HepG2 (cell line): ENCODE data around the gene MBLAC1. TPM values are rescaled to one million over a fixed set of nuclear protein-coding genes. Genes with fewer than 3 reads are reported as not detected.

ENCODE experiments used
- ATF7 ChIP-seq, 2 experiments: fragments of 450-650 bp in 1 of 2; sonication (generic) in 1 of 2; formaldehyde crosslinking in 1 of 2; IDR thresholded peaks; 2 replicates each; pipeline versions ENCODE4 v1.4.0 to v1.6.1; 2016 to 2020; ENCODE audit warnings: antibody characterized with exemption in 1 of 2, mild to moderate bottlenecking in 1 of 2, missing genetic modification reagents in 1 of 2
- CENPX ChIP-seq: sonication (generic); formaldehyde crosslinking; IDR thresholded peaks from 2 replicates; pipeline ENCODE4 v1.9.0; 2021; ENCODE audit warnings: mild to moderate bottlenecking, missing genetic modification reagents, moderate library complexity
- DRAP1 ChIP-seq: IDR thresholded peaks from 2 replicates; pipeline ENCODE4 v1.6.1; 2016; ENCODE audit warnings: missing genetic modification reagents, missing compliant biosample characterization
- MTERF4 ChIP-seq: sonication (generic); formaldehyde crosslinking; IDR thresholded peaks from 2 replicates; pipeline ENCODE4 v1.8.0; 2023; ENCODE audit warnings: mild to moderate bottlenecking, missing genetic modification reagents
- POLR2A ChIP-seq, 2 experiments: IDR thresholded peaks; 2 replicates each; pipeline ENCODE4 v1.6.1; 2011; ENCODE audit warnings: low read depth in 2 of 2, low read length in 2 of 2, mild to moderate bottlenecking in 1 of 2, moderate library complexity in 1 of 2; ENCODE audit not compliant: insufficient read depth in 1 of 2
- SNRNP70 ChIP-seq: fragments of 200-400 bp; formaldehyde crosslinking; IDR thresholded peaks from 2 replicates; pipeline ENCODE4 v1.6.1; 2017; ENCODE audit warnings: mild to moderate bottlenecking, low read depth, low read length, moderate library complexity
- TBX3 ChIP-seq: fragments of 450-650 bp; IDR thresholded peaks from 2 replicates; pipeline ENCODE4 v1.6.1; 2017; ENCODE audit warnings: antibody characterized with exemption, mild to moderate bottlenecking, inconsistent platforms, borderline replicate concordance
- ZNF740 ChIP-seq: sonication (generic); formaldehyde crosslinking; IDR thresholded peaks from 2 replicates; pipeline ENCODE4 v1.4.0; 2020; ENCODE audit warnings: missing genetic modification reagents
- ZNF749 ChIP-seq: sonication (generic); formaldehyde crosslinking; IDR thresholded peaks from 2 replicates; pipeline ENCODE4 v1.8.0; 2022; ENCODE audit warnings: mild to moderate bottlenecking, missing genetic modification reagents, moderate library complexity, borderline replicate concordance
- polyA plus RNA-seq, 8 experiments: library from polyadenylated mRNA; depleted of rRNA in 3 of 8; stranded (reverse) in 7 of 8; unstranded in 1 of 8; fragments of >200 nt; fragmentation: Illumina TruSeq in 4 of 8; extraction: Trizol in 4 of 8; gene quantifications; 2 replicates each; pipeline versions ENCODE4 v1.2.1 to v1.2.3, GENCODE V29; 2011 to 2016; ENCODE audit warnings: low read depth in 4 of 8, missing spikeins in 1 of 8, mixed read lengths in 1 of 8; ENCODE audit not compliant: insufficient read depth in 1 of 8
- total RNA-seq, 5 experiments: library from RNA; depleted of rRNA; stranded (reverse); fragments of >200 nt; fragmentation: Illumina TruSeq; extraction: Trizol; gene quantifications; 2 replicates each; pipeline ENCODE4 v1.2.3, GENCODE V29; 2016; ENCODE audit warnings: low read depth in 1 of 5
- TF ChIP-seq, protein P1 (sequence below): IDR thresholded peaks from 2 replicates; pipeline ENCODE4 v1.6.1; 2012; ENCODE audit warnings: inconsistent platforms
- TF ChIP-seq, protein P2 (sequence below): sonication (generic); formaldehyde crosslinking; IDR thresholded peaks from 2 replicates; pipeline ENCODE4 v1.4.0; 2020; ENCODE audit warnings: missing genetic modification reagents
- TF ChIP-seq, protein P3 (sequence below): sonication (generic); formaldehyde crosslinking; IDR thresholded peaks from 2 replicates; pipeline ENCODE4 v1.5.1; 2020; ENCODE audit warnings: mild to moderate bottlenecking, missing genetic modification reagents, borderline replicate concordance
- TF ChIP-seq, protein P4 (sequence below): sonication (generic); formaldehyde crosslinking; IDR thresholded peaks from 2 replicates; pipeline ENCODE4 v1.8.1; 2023; ENCODE audit warnings: missing genetic modification reagents, inconsistent platforms, borderline replicate concordance
- TF ChIP-seq, protein P5 (sequence below): sonication (generic); formaldehyde crosslinking; IDR thresholded peaks from 2 replicates; pipeline ENCODE4 v1.4.0; 2020; ENCODE audit warnings: mild to moderate bottlenecking, missing genetic modification reagents
- TF ChIP-seq, protein P6 (sequence below): sonication (generic); formaldehyde crosslinking; IDR thresholded peaks from 2 replicates; pipeline ENCODE4 v1.8.1; 2022; ENCODE audit warnings: mild to moderate bottlenecking, missing genetic modification reagents

The MBLAC1 gene
- total and polyA plus RNA-seq, 2 of the 13 experiments (the other 11 are each of a cell fraction or from before 2014, with no cell fraction given), result 0.79 to 2.1 TPM

DNA sequence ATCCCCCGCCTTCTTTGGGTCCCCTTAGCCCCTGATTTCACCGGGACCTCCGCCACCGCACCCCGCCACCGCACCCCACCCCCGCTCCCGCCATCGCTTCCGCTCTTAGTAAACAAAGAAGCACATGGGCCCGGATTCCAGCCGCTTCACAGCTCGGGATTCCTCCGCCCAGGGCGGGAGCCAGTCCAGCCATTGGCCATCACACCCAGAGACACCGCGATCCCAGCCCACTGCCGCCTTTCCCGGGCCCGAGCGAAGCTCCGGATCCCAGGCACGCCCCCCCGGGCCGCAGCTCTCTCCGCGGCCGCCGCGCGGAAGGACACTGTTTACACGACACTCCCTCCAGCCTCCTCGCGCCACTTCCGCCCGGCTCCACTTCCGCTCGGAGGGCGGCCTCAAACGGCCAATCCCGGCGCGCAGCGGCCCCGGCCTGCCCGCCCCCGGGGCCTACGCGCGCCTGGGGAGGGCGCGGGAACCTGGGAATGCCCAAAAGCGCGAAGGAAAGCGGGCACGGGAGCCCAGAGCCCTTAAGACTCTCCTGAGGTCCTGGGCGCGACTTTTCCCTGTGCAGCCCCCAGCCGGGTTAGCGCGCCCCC lies 26.2 kb upstream of the MBLAC1 start (continued):
- TF ChIP-seq, protein P1, sequence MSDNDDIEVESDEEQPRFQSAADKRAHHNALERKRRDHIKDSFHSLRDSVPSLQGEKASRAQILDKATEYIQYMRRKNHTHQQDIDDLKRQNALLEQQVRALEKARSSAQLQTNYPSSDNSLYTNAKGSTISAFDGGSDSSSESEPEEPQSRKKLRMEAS, result peak; percentile 99
- TF ChIP-seq MTERF4 (CRISPR knock-in tag), result peak; percentile 80
- TF ChIP-seq DRAP1 (CRISPR knock-in tag), result no peak
- no peak for TF ChIP-seq CENPX (CRISPR knock-in tag)
- TF ChIP-seq, protein P2, sequence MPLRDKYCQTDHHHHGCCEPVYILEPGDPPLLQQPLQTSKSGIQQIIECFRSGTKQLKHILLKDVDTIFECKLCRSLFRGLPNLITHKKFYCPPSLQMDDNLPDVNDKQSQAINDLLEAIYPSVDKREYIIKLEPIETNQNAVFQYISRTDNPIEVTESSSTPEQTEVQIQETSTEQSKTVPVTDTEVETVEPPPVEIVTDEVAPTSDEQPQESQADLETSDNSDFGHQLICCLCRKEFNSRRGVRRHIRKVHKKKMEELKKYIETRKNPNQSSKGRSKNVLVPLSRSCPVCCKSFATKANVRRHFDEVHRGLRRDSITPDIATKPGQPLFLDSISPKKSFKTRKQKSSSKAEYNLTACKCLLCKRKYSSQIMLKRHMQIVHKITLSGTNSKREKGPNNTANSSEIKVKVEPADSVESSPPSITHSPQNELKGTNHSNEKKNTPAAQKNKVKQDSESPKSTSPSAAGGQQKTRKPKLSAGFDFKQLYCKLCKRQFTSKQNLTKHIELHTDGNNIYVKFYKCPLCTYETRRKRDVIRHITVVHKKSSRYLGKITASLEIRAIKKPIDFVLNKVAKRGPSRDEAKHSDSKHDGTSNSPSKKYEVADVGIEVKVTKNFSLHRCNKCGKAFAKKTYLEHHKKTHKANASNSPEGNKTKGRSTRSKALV (CRISPR knock-in tag), result no peak; the same call in 1 of the 2 replicates
- TF ChIP-seq SNRNP70, result no peak
- peak; percentile 94 for TF ChIP-seq TBX3
- 0 out of 2 replicates have a peak, but pooled peaks have one; percentile 21 for TF ChIP-seq ZNF740
- TF ChIP-seq POLR2A (IDR thresholded peaks at IDR 0.05; ENCODE audit: insufficient read depth in 1 of 2, low read depth in 2 of 2, low read length in 2 of 2), result peak in 1 of 2 experiments; percentile 52; a peak in 1 of 4 replicates
- no peak for TF ChIP-seq ATF7 (IDR thresholded peaks at IDR 0.05)
- no peak for TF ChIP-seq ATF7 (CRISPR knock-in tag; IDR thresholded peaks at IDR 0.05)
- TF ChIP-seq, protein P3, sequence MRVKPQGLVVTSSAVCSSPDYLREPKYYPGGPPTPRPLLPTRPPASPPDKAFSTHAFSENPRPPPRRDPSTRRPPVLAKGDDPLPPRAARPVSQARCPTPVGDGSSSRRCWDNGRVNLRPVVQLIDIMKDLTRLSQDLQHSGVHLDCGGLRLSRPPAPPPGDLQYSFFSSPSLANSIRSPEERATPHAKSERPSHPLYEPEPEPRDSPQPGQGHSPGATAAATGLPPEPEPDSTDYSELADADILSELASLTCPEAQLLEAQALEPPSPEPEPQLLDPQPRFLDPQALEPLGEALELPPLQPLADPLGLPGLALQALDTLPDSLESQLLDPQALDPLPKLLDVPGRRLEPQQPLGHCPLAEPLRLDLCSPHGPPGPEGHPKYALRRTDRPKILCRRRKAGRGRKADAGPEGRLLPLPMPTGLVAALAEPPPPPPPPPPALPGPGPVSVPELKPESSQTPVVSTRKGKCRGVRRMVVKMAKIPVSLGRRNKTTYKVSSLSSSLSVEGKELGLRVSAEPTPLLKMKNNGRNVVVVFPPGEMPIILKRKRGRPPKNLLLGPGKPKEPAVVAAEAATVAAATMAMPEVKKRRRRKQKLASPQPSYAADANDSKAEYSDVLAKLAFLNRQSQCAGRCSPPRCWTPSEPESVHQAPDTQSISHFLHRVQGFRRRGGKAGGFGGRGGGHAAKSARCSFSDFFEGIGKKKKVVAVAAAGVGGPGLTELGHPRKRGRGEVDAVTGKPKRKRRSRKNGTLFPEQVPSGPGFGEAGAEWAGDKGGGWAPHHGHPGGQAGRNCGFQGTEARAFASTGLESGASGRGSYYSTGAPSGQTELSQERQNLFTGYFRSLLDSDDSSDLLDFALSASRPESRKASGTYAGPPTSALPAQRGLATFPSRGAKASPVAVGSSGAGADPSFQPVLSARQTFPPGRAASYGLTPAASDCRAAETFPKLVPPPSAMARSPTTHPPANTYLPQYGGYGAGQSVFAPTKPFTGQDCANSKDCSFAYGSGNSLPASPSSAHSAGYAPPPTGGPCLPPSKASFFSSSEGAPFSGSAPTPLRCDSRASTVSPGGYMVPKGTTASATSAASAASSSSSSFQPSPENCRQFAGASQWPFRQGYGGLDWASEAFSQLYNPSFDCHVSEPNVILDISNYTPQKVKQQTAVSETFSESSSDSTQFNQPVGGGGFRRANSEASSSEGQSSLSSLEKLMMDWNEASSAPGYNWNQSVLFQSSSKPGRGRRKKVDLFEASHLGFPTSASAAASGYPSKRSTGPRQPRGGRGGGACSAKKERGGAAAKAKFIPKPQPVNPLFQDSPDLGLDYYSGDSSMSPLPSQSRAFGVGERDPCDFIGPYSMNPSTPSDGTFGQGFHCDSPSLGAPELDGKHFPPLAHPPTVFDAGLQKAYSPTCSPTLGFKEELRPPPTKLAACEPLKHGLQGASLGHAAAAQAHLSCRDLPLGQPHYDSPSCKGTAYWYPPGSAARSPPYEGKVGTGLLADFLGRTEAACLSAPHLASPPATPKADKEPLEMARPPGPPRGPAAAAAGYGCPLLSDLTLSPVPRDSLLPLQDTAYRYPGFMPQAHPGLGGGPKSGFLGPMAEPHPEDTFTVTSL (CRISPR knock-in tag), result no peak
- TF ChIP-seq, protein P4, sequence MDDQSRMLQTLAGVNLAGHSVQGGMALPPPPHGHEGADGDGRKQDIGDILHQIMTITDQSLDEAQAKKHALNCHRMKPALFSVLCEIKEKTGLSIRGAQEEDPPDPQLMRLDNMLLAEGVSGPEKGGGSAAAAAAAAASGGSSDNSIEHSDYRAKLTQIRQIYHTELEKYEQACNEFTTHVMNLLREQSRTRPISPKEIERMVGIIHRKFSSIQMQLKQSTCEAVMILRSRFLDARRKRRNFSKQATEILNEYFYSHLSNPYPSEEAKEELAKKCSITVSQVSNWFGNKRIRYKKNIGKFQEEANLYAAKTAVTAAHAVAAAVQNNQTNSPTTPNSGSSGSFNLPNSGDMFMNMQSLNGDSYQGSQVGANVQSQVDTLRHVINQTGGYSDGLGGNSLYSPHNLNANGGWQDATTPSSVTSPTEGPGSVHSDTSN, result no peak
- TF ChIP-seq, protein P5, sequence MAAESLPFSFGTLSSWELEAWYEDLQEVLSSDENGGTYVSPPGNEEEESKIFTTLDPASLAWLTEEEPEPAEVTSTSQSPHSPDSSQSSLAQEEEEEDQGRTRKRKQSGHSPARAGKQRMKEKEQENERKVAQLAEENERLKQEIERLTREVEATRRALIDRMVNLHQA (CRISPR knock-in tag), result no peak
- no peak for TF ChIP-seq ZNF749 (CRISPR knock-in tag)
- TF ChIP-seq, protein P6, sequence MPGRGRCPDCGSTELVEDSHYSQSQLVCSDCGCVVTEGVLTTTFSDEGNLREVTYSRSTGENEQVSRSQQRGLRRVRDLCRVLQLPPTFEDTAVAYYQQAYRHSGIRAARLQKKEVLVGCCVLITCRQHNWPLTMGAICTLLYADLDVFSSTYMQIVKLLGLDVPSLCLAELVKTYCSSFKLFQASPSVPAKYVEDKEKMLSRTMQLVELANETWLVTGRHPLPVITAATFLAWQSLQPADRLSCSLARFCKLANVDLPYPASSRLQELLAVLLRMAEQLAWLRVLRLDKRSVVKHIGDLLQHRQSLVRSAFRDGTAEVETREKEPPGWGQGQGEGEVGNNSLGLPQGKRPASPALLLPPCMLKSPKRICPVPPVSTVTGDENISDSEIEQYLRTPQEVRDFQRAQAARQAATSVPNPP, result no peak; the same call in 1 of the 2 replicates
